ENCODE results near the gene KDM8.

Gene KDM8

DNA sequence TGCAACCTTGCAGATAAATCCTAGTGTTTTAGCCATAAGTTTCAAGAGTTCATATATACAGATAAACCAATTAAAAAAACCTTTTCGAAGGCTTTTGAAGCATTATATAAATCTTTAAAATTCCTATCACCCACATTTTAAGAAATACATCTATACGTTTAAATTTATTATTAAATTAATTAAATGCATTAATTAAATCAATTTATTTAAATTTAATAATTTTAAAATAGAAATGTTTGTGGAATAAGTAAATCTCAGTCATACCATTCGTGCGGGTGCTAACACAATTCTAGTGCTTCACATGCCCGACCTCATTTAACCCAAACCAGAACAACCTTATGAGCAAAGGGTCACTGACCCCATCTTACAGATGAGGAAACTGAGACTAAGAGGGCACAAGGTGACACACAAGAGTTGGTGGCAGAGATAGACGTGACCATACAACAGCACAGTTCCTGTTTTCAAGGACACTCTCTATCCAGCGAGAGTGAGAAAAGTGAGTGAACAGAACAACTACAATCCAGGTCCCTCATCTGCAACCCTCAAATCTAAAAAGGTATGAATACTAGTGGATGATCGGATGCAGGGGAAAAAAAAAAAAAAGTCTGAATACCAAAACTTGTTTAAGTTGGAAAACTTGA, 63.8 kb downstream of the KDM8 start:
- Histone ChIP-seq H3K9ac (ENCODE audit: low read depth, low read length) (no peak overlapping the region), H3K4me1 (ENCODE audit: control insufficient read depth, insufficient read depth, low read length) (peaks cover 16% of the 10 kb centered on the region), H3K9me3 (replicated peaks; ENCODE audit: low read length) (no peaks in the 10 kb centered on the region), H3K36me3 (ENCODE audit: insufficient read depth, low read length) (no peaks in the 10 kb centered on the region), H3K4me2 (ENCODE audit: low read length) (peak overlapping the region; percentile 99), H3K4me3 (ENCODE audit: low read length) (peak overlapping the region; percentile 92), H3K27me3 (ENCODE audit: control insufficient read depth, insufficient read depth, low read length) (no peaks in the 10 kb centered on the region)

DNA sequence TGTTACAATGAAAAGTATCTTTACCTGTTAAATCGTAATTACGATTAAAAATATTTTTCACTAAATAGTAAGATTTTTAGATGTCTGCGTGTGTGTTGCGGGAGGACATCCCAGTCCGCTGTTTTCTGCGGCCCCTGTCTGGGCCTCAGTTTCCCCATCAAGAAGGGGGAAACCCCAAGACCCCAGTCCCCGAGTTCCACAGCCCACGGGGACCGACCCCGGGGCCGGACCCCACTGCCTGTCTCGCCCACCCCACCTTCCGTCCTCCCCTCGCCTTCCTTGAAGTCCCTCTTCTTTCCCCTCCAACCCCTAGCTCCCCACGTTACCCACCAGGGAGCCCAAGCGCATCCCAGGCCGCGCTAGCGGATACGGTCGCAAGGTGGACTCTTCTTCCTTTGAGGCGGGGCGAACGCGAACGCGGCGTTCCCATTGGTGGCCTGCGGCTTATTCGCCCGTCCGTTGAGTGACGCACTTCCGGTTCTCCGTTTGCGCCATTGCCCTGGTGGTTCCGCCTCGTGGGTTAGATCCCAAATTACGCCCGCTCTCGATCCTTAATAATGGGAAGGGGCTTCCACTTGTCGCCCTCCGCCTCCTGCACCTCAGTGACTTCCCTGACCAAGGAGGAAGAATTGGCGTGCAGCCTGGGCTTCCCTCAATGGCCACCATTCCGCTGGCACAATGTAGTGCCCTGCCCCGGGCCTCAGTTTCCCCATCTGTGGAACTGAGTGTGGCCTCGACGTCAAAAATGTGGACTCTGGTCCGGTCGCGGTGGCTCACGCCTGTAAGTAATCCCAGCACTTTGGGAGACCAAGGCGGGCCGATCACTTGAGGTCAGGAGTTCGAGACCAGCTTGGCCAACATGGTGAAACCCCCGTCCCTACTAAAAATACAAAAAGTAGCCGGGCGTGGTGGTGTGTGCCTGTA, 65.3 kb downstream of the KDM8 start, which contains the start of gene NSMCE1:
Gene NSMCE1 (minus strand): TSS at position 397 of the 924 bp plus-strand sequence. CDS start 11,202 bp downstream, outside the sequence.
- H3K4me3 ChIP-seq (ENCODE audit: low read length), result peak within 1 kb of the TSS; percentile 92
- peak within 1 kb of the TSS; percentile 99 for H3K4me2 ChIP-seq (ENCODE audit: low read length)
- peaks cover 19% of the 10 kb centered on the region for H3K4me1 ChIP-seq (ENCODE audit: control insufficient read depth, insufficient read depth, low read length)
- H3K27me3 ChIP-seq (ENCODE audit: control insufficient read depth, insufficient read depth, low read length), result no peaks in the 10 kb centered on the region
- H3K9me3 ChIP-seq (replicated peaks; ENCODE audit: low read length), result no peaks in the 10 kb centered on the region
- H3K36me3 ChIP-seq (ENCODE audit: insufficient read depth, low read length), result no peaks in the 10 kb centered on the region
- H3K9ac ChIP-seq (ENCODE audit: low read depth, low read length), result peak within 1 kb of the TSS; percentile 89

DNA sequence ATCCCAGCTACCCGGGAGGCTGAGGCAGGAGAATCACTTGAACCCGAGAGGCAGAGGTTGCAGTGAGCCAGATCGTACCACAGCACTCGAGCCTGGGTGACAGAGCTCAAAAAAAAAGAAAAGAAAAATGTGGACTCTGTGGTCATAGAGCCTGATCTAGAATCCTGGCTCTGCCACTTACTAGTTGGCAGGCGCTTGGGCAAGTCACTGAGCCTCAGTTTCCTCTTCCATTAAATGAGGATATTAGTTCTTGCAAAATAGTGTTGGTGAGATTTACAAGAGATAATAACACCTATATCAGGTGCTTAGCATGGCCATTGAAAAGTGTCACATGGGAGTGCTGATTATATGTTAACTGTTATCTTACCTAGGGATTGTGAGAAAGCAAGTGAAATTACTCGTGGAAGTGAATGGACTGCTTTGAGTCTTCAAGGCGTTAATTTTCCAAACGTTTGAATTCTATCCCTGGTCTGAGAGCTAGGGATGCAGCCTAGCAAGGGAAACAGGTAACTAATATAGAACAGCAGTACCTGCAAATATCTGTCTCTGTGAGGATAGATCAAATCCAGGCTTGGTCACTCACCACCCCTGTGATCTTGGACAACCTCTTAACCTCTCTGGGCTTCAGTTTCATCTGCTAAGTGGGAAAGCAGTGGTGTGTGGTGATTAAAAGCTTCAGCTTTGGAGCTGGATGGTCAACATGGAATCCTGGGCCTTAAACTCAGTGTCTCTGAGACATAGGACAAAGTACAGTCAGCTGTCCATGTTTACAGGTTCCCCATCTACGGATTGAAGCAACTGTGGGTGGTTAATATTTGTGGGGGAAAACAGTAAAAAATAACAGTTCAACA, 66.2 kb downstream of the KDM8 start:
- Histone ChIP-seq H3K9ac (ENCODE audit: low read depth, low read length) (peak overlapping the region; percentile 89), H3K27me3 (ENCODE audit: control insufficient read depth, insufficient read depth, low read length) (no peaks in the 10 kb centered on the region), H3K4me1 (ENCODE audit: control insufficient read depth, insufficient read depth, low read length) (peaks cover 16% of the 10 kb centered on the region), H3K4me2 (ENCODE audit: low read length) (peak overlapping the region; percentile 99), H3K9me3 (replicated peaks; ENCODE audit: low read length) (no peaks in the 10 kb centered on the region), H3K4me3 (ENCODE audit: low read length) (peak overlapping the region; percentile 92), H3K36me3 (ENCODE audit: insufficient read depth, low read length) (no peaks in the 10 kb centered on the region)

DNA sequence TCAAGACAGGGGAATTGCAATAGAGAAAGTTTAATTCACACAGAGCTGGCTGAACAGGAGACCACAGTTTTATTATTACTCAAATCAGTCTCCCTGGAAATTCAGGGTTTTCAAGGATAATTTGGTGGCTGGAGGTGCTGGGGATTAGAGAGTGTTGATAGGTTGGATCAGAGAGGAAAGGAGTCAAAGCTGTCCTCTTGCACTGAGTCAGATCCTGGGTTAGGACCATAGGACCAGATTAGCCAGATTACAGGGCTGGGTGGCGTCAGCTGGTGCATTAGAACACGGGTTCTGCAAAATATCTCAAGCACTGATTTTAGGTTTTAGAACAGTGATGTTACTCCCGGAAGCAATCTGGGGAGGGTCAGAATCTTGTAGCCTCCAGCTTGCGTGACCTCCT, 67.0 kb downstream of the KDM8 start:
- Histone ChIP-seq H3K4me3 (ENCODE audit: low read length) (no peak overlapping the region), H3K9me3 (replicated peaks; ENCODE audit: low read length) (no peaks in the 10 kb centered on the region)

More for the DNA sequence above, 67.0 kb downstream of the KDM8 start:
- H3K9ac ChIP-seq (ENCODE audit: low read depth, low read length), result no peak overlapping the region
- H3K4me2 ChIP-seq (ENCODE audit: low read length), result no peak overlapping the region
- no peaks in the 10 kb centered on the region for H3K27me3 ChIP-seq (ENCODE audit: control insufficient read depth, insufficient read depth, low read length)
- H3K36me3 ChIP-seq (ENCODE audit: insufficient read depth, low read length), result no peaks in the 10 kb centered on the region
- peaks cover 11% of the 10 kb centered on the region for H3K4me1 ChIP-seq (ENCODE audit: control insufficient read depth, insufficient read depth, low read length)

Data from skeletal muscle satellite cell (primary cell).